ENCODE measurements around the gene ABCG2.
A peak's percentile ranks its signal among the peaks of the same experiment; 100 is the strongest.
"Not testable (repeated sequence)": the region's sequence is repeated elsewhere in the genome, so short reads cannot be mapped to it uniquely, and the experiment has no call there.

ABCG2 gene

DNA sequence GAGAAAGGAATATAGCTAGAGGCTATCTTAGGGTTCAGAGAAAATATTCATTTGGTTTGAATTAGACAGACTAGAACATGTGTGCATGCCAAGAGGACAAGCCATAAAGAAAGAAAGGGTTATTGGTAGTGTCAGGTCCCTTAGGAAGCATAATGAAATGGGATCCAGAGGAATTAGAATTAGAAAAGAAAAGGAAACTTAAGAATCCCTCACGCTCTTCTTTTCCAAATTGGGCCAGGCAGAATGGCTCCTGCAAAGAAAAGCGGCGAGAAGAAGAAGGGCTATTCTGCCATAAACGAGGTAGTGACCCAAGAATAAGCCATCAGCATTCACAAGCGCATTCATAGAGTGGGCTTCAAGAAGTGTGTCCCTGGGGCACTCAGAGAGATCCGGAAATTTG lies 4.9 kb upstream of the ABCG2 start:
- no peak for DNase-seq (ENCODE audit: low spot score)

DNA sequence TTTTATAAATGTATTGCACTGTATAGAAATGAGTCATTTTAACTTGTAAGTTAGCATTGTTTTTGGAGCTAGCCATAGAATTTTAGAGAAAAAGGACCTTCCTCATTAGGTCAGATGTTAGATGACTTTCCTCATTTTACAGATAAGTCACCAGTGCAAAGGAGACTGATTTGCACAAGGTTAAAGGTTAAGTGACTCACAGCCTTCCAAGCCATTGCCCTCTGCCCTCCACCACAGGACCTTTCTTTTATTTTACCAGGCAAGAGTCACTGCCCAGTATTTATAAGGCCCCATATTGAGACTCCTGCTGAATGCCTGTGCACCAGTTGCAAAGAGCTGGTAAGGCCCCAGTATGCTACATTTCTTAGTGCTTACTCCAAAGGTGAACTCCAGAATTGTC lies 4.2 kb upstream of the ABCG2 start:
- no peak for DNase-seq (ENCODE audit: low spot score)

DNA sequence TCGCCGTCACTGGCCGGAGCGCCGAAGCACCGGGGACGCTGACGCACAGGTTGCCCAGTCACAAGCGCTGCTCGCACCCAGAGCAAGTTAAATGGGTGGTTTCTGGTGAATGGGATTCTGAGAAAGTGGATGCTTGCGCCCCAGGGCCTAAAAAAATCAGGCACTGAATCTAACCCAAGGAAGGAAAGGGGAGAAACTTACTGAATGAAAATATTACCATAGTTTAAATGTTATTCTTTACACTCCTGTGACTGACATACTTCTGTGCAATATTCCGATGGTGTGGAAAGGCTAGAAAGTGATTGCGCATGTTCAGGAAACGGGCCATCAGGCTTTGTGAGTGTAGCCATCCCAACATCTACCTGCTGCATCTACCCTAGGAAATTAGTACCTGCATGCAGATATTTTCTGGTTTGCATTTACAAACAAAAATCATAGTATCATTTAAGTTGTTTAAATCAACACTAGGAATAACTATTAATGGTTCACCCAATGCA lies 838 bp upstream of the ABCG2 start:
- DNase-seq (ENCODE audit: low spot score) = no peak

DNA sequence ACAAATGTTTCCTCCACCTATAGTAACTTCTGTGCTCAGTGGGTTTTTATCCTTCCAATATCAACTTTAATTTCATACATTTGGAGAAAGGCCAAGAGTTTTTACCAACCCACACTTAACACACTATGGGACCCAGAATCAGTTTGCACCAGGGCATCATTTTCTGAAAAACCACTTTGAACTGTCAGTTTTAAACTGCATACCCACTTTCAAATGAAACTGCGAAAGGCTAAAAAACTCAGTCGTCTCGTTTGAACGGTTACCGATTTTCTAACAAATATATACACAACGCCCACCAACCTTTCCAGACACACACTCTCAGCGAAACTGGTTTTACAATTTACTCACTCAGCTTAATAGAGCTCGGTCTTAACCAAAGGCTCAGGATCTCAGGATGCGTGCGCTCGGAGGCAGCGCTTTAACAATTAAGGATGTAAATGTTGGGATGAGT lies 376 bp downstream of the ABCG2 start:
- no peak for DNase-seq (ENCODE audit: low spot score)

DNA sequence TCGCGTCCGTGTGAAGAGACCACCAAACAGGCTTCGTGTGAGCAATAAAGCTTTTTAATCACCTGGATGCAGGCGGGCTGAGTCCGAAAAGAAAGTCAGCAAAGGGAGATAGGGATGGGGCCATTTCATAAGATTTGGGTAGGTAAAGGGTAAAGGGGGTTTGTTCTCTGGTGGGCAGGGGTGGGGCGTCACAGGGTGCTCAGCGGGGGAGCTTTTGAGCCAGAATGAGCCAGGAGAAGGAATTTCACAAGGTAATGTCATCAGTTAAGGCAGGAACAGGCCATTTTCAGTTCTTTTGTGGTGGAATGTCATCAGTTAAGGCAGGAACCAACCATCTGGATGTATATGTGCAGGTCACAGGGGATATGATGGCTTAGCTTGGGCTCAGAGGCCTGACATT lies 6.1 kb downstream of the ABCG2 start:
- DNase-seq (ENCODE audit: low spot score) = not testable (repeated sequence)

DNA sequence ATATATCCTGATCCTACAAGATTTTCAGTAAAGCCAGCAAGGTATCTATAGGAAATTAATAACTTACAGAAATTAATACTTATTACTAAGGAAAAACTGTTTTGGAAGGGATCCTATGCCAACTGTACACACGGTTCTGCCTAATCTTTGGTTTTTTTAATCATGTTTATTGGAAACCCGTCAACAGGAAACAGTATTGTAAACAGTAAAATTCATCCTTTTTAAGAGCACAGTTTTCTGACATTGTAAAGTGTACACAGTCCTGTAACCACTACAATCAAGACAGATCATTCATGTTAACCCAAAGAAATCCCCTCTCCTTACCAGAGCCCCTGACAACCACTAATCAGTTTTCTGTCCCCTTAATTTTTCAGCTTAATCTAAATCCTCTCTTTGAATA lies 9.9 kb downstream of the ABCG2 start:
- no peak for DNase-seq (ENCODE audit: low spot score)

DNA sequence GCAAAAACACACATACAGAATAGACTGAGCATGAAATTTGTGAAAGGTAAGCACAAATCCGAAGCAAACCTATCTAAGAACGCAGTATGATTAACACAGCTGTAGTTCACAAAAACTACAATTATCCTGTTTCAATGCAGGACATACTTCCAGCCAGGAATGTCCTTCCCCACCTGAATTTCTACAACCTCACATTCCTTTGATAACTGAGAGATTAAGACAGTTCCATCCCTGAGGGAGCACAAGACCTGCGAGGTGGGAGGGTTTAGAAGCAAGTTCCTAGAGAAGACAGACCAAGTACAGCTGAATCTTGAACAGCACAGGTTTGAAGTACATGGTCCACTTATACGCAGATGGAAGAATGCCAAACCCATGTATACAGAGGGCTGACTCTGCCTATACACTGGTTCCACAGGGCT lies 10.6 kb downstream of the ABCG2 start:
- DNase-seq (ENCODE audit: low spot score) = no peak

DNA sequence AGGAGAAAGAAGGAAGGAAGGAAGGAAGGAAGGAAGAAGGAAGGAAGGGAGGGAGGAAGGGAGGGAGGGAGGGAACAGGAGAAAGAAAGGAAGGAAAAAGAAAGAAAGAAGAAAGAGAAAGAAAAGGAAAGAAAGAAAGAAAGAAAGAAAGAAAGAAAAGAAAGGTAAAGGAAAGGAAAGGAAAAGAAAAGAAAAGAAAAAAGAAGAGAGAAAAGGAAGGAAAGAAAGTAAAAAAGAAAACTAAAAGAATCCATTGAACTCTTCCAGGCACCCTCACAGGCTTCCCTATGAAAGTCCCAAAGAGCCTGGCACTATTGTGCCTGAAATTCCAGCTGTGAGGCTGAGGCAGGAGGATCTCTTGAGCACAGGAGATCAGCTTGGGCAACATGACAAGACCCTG lies 11.5 kb downstream of the ABCG2 start:
- no peak for DNase-seq (ENCODE audit: low spot score)

DNA sequence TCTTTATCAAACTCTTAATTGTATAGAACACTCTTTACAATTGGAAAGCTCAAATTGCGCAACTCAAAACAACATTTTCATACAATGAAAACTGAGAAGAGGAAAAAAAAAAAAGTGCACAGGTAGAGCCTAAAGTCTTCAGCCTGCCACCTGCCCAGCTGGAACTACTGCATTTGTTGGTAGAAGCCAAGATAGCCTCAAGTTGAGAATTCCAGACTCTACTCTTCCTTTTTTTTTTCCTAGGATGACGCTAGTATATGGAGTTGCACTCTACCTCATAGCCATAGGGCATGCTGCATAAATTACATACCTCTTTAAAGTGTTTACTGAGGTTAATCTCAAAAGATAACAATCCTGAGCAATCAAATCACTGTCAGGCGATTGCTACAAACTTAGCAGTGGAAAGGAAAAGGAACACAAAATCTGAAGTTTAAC lies 13.6 kb downstream of the ABCG2 start:
- DNase-seq (ENCODE audit: low spot score) = no peak

DNA sequence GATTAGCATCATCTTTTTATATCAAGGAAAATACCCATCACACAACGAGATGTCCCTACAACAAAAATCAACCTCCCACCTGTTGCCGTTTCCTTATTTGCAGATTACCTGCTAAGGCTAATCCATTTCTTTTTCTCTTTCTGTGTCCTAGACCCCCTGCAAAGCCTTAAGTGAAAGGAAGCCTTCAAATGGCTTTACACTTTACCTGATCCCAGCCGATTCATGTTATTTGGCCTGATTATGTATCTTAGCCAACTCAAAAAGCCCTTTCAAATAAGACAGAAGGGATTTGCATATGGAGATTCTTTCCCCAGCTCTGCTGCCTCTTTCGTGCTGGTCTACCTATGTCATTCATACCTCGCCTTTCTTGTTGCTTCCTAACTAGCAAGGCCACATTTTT lies 14.4 kb downstream of the ABCG2 start:
- no peak for DNase-seq (ENCODE audit: low spot score)

DNA sequence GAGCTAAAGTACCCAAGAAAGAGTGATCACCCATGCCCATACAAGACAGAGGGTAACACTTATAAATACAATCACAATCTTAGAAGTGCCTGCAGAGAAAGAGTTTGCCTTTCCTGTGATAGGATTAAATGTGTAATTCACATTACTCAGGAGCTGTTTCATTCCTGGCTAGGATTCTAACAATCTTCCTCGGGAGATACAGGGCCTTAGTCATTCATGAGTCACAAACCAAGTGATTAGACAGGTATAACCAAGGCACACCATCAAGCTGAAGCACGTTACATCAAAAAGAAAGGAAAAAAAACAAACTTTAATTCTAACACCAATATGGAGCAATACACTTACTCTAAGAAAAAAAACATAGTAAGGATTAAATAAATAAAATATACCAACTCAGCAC lies 14.9 kb downstream of the ABCG2 start:
- DNase-seq (ENCODE audit: low spot score) = peak; percentile 45

DNA sequence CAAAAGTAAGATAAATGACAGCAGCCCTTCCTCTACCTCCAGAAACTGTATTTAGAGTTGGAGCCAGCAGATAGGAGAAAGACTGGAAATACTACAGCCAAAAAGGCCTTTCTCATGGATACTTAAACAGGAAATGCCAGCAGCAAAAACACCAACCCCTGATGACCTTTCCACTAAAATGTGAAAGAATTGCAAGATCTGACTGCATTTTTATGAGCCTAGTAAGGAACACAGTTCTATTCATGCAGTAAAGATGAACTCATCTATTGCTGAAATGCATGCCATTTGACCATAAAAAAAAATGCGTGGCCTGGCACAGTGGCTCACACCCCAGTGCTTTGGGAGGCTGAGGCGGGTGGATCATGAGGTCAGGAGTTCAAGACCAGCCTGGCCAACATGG lies 19.9 kb downstream of the ABCG2 start:
- DNase-seq (ENCODE audit: low spot score) = peak; percentile 85

DNA sequence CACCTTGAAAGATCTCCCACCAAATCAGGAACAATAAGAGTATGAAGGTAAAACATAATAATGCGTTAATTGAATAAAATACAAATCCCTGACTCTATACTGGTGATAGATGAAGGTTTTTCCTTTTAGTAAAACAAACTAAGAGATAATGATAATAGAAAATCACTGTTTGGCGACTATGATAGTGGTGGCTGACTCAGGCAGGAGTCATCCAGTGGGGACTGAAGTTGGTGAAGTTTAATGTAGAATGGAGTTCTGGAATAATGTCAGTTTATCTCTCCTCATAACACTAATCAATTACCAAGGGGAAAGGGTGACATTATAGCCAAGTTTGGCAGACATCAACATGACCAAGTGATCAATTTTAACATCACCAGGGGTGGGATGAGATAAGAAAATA lies 21.3 kb downstream of the ABCG2 start:
- peak; percentile 44 for DNase-seq (ENCODE audit: low spot score)

DNA sequence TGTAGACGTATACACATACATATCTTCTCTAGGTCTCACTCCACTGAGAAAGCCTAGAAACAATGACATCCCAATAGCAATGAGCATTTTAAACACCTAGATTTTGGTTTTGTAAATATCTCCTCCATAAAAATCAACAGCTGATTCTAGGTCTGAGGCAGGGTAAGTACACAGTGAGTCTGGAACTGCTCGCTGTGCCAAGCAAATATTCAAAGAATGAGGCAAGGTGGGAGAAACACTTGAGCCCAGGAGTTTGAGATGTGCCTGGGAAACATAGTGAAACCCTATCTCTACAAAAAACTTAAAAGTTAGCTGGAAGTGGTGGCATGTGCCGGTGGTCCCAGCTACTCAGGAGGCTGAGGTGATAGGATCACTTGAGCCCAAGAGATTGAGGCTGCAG lies 22.2 kb downstream of the ABCG2 start:
- no peak for DNase-seq (ENCODE audit: low spot score)

DNA sequence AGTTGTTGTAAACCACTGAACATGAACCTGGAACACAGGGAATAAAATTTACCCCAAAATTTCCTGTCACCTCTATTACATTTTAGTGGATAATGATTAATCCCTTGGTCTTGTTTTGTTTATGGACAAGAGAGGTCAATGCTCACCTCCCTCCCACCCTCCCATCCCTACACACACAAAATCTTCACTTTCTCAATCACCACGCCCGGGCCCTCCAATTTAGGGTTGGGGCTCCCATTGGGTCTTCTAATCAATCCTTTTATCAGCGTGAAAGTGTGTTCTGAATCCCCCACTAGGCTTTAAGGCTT lies 23.1 kb downstream of the ABCG2 start:
- no peak for DNase-seq (ENCODE audit: low spot score)

DNA sequence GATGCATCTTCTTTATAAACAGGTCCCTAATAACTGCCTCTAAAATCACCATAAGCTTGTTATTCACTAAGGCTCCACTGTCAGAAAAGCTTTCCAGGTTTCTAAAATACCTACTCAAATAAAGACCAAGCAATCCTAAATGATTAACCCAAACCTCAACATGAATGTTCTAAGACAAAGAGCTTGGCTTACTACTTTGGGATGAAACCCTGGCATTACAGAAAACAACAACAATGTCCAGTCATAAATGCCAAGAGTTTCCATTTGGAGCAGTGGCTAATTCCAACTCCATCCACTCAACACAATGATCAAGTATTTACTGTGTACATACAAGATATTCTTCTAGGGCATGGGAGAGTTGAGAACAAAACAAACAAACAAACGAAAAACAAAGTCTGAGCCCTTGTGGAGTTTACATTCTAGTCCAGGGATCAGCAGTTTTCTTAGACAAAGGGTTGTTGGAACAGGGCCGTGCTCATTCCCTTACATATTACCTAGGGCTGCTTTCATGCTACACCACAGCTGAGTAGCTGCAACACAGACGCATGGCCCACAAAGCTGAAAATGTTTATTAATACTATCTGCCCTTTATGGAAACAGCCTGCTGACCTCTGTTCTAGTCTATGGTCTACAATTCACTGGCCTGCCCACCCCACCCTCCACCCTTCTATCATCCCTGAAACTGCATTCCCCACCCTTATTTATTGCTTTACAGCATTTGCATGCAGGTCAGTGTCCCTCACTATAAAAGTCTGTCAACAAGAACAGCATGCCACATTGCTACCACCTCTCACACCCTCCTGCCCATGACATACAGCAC lies 23.7 kb downstream of the ABCG2 start:
- DNase-seq (ENCODE audit: low spot score) = no peak

DNA sequence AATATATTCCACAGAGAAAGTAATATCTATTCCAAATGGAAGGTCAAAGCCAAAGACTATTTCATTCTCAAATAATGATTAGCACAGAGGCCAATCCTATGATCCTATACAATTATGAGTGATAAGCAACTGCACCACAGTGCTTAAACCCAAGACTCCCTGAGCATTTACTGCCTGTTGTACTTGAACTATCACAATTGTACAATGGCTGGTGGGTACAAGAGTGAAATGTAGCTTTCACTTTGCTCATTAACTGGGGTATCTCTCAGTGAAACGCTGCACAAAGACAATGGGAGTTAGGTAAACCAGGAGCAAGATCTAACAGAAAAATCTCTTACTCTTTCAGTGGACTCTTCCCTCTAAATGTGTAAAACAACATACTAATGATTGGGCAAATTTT lies 24.3 kb downstream of the ABCG2 start:
- DNase-seq (ENCODE audit: low spot score) = no peak

DNA sequence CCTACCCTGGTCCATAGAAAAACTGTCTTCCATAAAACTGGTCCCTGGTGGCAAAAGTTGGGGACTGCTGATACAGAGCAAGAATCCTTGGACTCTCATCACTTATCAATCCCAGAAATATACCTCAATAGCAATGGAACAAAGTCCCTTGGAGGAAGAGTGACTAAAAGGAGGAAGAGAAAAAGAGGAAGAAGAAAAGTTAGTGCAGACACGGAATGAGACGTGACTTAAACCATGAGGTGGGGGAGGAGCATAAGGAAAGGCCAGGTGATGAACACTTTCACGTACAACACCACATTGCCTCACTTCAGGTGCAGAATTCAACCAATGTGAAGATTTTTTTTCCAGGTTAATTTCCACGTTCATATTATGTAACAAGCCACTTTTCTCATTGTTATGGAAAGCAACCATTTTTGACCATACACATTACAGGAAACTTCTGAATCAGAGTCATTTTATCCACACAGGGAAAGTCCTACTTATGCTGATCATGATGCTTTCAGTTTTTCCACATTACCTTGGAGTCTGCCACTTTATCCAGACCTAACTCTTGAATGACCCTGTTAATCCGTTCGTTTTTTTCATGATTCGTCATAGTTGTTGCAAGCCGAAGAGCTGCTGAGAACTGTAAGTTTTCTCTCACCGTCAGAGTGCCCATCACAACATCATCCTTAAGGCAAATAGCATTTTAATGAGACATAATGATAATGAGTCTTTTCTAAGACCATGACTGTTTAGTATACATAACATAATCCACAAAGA lies 27.7 kb downstream of the ABCG2 start:
- DNase-seq (ENCODE audit: low spot score) = no peak

DNA sequence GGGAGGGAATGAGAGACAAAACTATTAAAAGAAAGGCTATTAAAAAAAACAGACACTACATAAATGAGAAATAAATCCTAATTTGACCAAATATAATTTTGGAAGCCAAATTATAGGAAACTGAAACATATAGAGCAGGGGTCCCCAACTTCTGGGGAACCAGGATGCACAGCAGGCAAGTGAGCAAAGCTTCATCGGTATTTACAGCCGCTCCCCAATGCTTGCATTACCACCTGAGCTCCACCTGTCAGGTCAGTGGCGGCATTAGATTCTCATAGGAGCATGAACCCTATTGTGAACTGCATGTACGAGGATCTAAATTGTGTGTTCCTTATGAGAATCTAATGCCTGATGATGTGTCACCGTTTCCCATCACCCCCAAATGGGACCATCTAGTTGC lies 28.4 kb downstream of the ABCG2 start:
- no peak for DNase-seq (ENCODE audit: low spot score)

DNA sequence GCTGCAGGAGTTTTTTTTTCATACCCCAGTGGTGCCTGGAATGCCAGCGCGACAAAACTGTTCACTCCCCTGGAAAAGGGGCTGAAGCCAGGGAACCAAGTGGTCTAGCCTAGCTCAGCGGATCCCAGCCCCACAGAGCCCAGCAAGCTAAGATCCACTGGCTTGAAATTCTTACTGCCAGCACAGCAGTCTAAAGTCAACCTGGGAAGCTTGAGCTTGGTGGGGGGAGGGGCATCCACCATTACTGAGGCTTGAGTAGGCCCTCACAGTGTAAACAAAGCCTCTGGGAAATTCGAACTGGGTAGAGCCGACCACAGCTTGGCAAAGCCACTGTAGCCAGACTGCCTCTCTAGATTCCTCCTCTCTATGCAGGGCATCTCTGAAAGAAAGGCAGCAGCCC lies 36.2 kb downstream of the ABCG2 start:
- not testable (repeated sequence) for DNase-seq (ENCODE audit: low spot score)

DNA sequence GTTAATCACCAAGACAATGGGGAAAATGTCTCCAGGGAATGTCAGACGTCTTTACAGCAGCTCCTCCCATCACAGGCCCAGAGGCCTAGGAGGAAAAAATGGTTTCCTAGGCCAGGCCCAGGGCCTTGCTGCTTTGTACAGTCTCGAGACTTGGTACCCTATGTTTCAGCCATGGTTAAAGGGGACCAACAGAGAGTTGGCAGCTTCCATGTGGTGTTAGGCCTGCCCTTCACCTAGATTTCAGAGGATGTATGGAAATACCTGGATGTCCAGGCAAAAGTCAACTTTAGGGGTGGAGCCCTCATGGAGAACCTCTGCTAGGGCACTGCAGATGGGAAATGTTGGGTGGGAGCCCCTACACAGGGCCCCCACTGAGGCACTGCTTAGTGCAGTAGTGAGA lies 38.5 kb downstream of the ABCG2 start:
- no peak for DNase-seq (ENCODE audit: low spot score)

DNA sequence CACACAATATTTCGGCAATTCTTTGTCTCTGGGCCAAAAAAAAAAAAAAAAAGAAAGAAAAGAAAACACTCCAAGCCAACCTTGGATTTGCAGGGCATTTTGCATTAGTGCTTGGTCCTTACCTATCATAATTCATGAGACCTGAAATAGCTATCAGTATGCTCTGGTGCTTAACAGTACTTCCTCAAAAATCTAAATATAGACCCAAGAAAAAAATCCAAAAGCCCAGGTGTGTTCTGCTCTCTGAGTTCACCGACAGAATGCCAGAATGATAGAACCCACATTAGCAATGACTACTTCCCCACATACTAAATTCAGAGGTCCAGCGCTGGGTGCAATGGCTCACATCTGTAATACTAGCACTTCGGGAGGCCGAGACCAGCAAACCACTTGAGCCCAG lies 42.9 kb downstream of the ABCG2 start:
- no peak for DNase-seq (ENCODE audit: low spot score)

DNA sequence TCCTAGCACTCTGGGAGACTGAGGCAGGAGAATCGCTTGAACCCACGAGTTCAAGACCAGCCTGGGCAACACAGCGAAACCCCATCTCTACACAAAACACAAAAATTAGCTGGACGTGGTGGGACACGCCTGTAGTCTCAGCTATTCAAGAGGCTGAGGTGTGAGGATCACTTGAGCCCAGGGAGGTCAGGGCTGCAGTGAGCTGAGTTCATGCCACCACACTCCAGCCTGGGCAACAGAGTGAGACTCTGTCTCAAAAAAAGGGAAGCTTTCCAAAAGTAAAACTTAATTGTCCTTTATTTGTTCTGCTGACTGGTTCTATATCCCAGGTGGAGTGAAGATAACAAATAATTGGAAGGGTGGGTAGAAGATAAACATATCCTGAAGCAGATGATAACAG lies 45.6 kb downstream of the ABCG2 start:
- no peak for DNase-seq (ENCODE audit: low spot score)

DNA sequence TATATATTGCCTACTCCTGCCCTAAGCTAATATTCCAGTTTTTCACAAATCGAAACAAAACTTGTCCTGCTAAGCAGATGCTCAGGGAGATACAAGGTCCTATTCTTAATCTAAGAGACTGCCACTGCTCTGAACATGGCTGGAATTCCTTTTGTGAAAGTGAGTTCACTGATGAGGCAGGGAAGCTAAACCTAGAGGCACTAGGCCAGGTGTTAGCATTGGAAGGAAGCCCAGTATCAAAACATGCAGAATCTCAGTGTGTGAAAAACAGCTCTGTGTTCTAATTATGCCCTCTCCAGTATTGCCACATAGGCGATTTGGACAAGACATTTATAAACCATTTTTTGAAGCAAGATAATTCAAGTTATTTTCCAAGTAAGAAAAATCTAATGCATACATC lies 47.6 kb downstream of the ABCG2 start:
- DNase-seq (ENCODE audit: low spot score) = no peak
